IPS-NIHi7 (cell line): ENCODE data around the gene UBL5.

Experiments used
- DNase-seq: peaks from one replicate; pipeline ENCODE4 v3.0.0; 2012; ENCODE audit warnings: mixed read lengths; ENCODE audit errors: extremely low spot score

The UBL5 gene

GRCh38 chr19:9854282-9854846 lies 26.6 kb downstream of the UBL5 start:
- peak; percentile 5 for DNase-seq

GRCh38 chr19:9856609-9857008 lies 28.9 kb downstream of the UBL5 start:
- no peak for DNase-seq

GRCh38 chr19:9857076-9857721 lies 29.5 kb downstream of the UBL5 start:
- no peak for DNase-seq

- no peak for DNase-seq
Observed at GRCh38 chr19:9857920-9858746, 30.4 kb downstream of the UBL5 start.

- no peak for DNase-seq
Observed at GRCh38 chr19:9858766-9859165, 31.0 kb downstream of the UBL5 start.

GRCh38 chr19:9860407-9860806 lies 32.7 kb downstream of the UBL5 start:
- no peak for DNase-seq

- DNase-seq, result no peak
Observed at GRCh38 chr19:9861503-9861902, 33.8 kb downstream of the UBL5 start.

- DNase-seq, result no peak
Observed at GRCh38 chr19:9862938-9863337, 35.2 kb downstream of the UBL5 start.

GRCh38 chr19:9863759-9864158 lies 36.0 kb downstream of the UBL5 start:
- DNase-seq, result no peak

- DNase-seq, result no peak
Observed at GRCh38 chr19:9865732-9866501, 38.2 kb downstream of the UBL5 start.

GRCh38 chr19:9868983-9869617 lies 41.4 kb downstream of the UBL5 start:
- no peak for DNase-seq

- no peak for DNase-seq
Observed at GRCh38 chr19:9871626-9872338, 44.1 kb downstream of the UBL5 start.

GRCh38 chr19:9872618-9873242 lies 45.0 kb downstream of the UBL5 start:
- no peak for DNase-seq

- DNase-seq, result no peak
Observed at GRCh38 chr19:9875031-9875627, 47.4 kb downstream of the UBL5 start.

- DNase-seq, result no peak
Observed at GRCh38 chr19:9875796-9876195, 48.1 kb downstream of the UBL5 start.

- no peak for DNase-seq
Observed at GRCh38 chr19:9877780-9878510, 50.2 kb downstream of the UBL5 start.

GRCh38 chr19:9878511-9879196 lies 50.9 kb downstream of the UBL5 start:
- DNase-seq, result no peak
